Neural crest cell (in vitro differentiated cells): ENCODE measurements around the gene MROH8. TPM values are rescaled to one million over a fixed set of nuclear protein-coding genes. Genes with fewer than 3 reads are reported as not detected.

Experiments used
- total RNA-seq: library from RNA; stranded (reverse); gene quantifications from 2 replicates; pipeline ENCODE4 v1.2.1, GENCODE V29; 2021

MROH8 gene
- total RNA-seq, 1 donor from 2014 or later: 7.6 TPM

Other genes starting within 250 kb of the MROH8 start
- 13.0 and 13.8 TPM in 2 replicates for gene SAMHD1, start 227.8 kb downstream of the MROH8 start, total RNA-seq
- gene RBL1, start 83.6 kb downstream of the MROH8 start, total RNA-seq: 25.6 and 27.2 TPM in 2 replicates
- 196 and 203 TPM in 2 replicates for gene RPN2, start 218 bp downstream of the MROH8 start, total RNA-seq
- gene GHRH, start 82.3 kb upstream of the MROH8 start, total RNA-seq: not detected in 2 replicates
- 44.8 and 50.8 TPM in 2 replicates for gene MANBAL, start 110.1 kb upstream of the MROH8 start, total RNA-seq
- gene SRC, start 166.6 kb upstream of the MROH8 start, total RNA-seq: 58.6 and 60.4 TPM in 2 replicates